B cell (primary cell): ENCODE results near the gene HMGXB3. TPM values are rescaled to one million over a fixed set of nuclear protein-coding genes. Genes with fewer than 3 reads are reported as not detected.

Experiments
- ATAC-seq: fragments of 200-7000 bp; cut with Tn5 transposase; one replicate; pipeline ENCODE4 v1.10.0; 2021; ENCODE audit warnings: low read depth, mild to moderate bottlenecking, moderate number of reproducible peaks, moderate library complexity
- CTCF ChIA-PET: fragments of 350-600 bp; sonication (Branson Sonifier 250); formaldehyde crosslinking; loops from one replicate; lab custom pipeline; 2021; ENCODE audit warnings: antibody characterized with exemption, inconsistent platforms; lab: Charles Lee
- POLR2A ChIA-PET: fragments of 350-600 bp; sonication (Branson Sonifier 250); formaldehyde crosslinking; loops from one replicate; lab custom pipeline; 2021; ENCODE audit warnings: antibody characterized with exemption; lab: Charles Lee
- DNase-seq: peaks from one replicate; pipeline ENCODE4 v3.0.0; 2013
- H2AFZ ChIP-seq: 2 replicates; pipeline ENCODE4 v1.6.1; 2012; ENCODE audit warnings: mild to moderate bottlenecking, low read depth, low read length; ENCODE audit not compliant: insufficient read depth, poor library complexity, severe bottlenecking
- H3K27ac ChIP-seq, 2 donors: 1 replicate in 1 of 2; 2 replicates in 1 of 2; pipeline ENCODE4 v1.5.1; 2012 to 2013; ENCODE audit warnings: low read length in 2 of 2, mild to moderate bottlenecking in 2 of 2, moderate library complexity in 1 of 2
- H3K27me3 ChIP-seq, 4 experiments: fragments of 200-600 bp in 1 of 4; sonication (generic) in 1 of 4; replicated peaks in 1 of 4; 1 replicate in 2 of 4; 2 replicates in 2 of 4; pipeline versions ENCODE4 v1.6.1 to v1.7.0; 2013 to 2016; ENCODE audit warnings: low read length in 3 of 4, mild to moderate bottlenecking in 2 of 4, mixed read lengths in 1 of 4, moderate library complexity in 1 of 4; ENCODE audit not compliant: insufficient read depth in 4 of 4, control insufficient read depth in 3 of 4; ENCODE audit errors: control extremely low read depth in 1 of 4
- H3K36me3 ChIP-seq, 2 experiments: replicated peaks in 1 of 2; 1 replicate in 1 of 2; 2 replicates in 1 of 2; pipeline versions ENCODE4 v1.6.1 to v1.7.1; 2013; ENCODE audit warnings: low read length in 1 of 2; ENCODE audit not compliant: insufficient read depth in 2 of 2, control insufficient read depth in 1 of 2; ENCODE audit errors: control extremely low read depth in 1 of 2, extremely low read depth in 1 of 2
- H3K4me1 ChIP-seq, 2 donors: fragments of 200-600 bp in 1 of 2; sonication (generic) in 1 of 2; 1 replicate in 1 of 2; 2 replicates in 1 of 2; pipeline versions ENCODE4 v1.5.1 to v1.6.1; 2013 to 2017; ENCODE audit warnings: low read length in 2 of 2; ENCODE audit not compliant: control insufficient read depth in 2 of 2, insufficient read depth in 2 of 2
- H3K4me2 ChIP-seq: replicated peaks from 2 replicates; pipeline ENCODE3; 2012; ENCODE audit warnings: mild to moderate bottlenecking, low read depth, low read length; ENCODE audit not compliant: poor library complexity, severe bottlenecking
- H3K4me3 ChIP-seq, 5 experiments: fragments of 200-600 bp in 1 of 5; sonication (generic) in 1 of 5; 1 replicate in 3 of 5; 2 replicates in 2 of 5; pipeline versions ENCODE4 v1.5.1 to v1.7.0; 2011 to 2016; ENCODE audit warnings: low read length in 4 of 5, mild to moderate bottlenecking in 4 of 5, low read depth in 2 of 5, control low read depth in 1 of 5, moderate library complexity in 1 of 5; ENCODE audit not compliant: insufficient read depth in 1 of 5; ENCODE audit errors: control extremely low read depth in 1 of 5, extremely low read depth in 1 of 5
- H3K79me2 ChIP-seq: fragments of 200-600 bp; sonication (generic); one replicate; pipeline ENCODE4 v1.6.0; 2016; ENCODE audit warnings: low read length; ENCODE audit not compliant: control insufficient read depth, insufficient read depth
- H3K9ac ChIP-seq: fragments of 200-600 bp; sonication (generic); 2 replicates; pipeline ENCODE4 v1.6.1; 2017; ENCODE audit warnings: mild to moderate bottlenecking, low read length, moderate library complexity
- H3K9me3 ChIP-seq, 3 donors: one replicate each; pipeline versions ENCODE4 v1.6.1 to v1.7.1; 2013; ENCODE audit warnings: low read length in 2 of 3; ENCODE audit not compliant: control insufficient read depth in 2 of 3, insufficient read depth in 1 of 3; ENCODE audit errors: control extremely low read depth in 1 of 3
- H4K20me1 ChIP-seq: 2 replicates; pipeline ENCODE4 v1.6.0; 2012; ENCODE audit warnings: mild to moderate bottlenecking, low read length; ENCODE audit not compliant: insufficient read depth, control insufficient read depth, poor library complexity, severe bottlenecking
- H3K27ac Mint-ChIP-seq: one replicate; pipeline ENCODE4 v1.8.0; 2021; ENCODE audit warnings: mixed read lengths
- H3K27me3 Mint-ChIP-seq: one replicate; pipeline ENCODE4 v1.8.0; 2021; ENCODE audit warnings: mixed read lengths
- H3K4me1 Mint-ChIP-seq: one replicate; pipeline ENCODE4 v1.8.0; 2021; ENCODE audit warnings: mixed read lengths
- H3K4me3 Mint-ChIP-seq: one replicate; pipeline ENCODE4 v1.8.0; 2021; ENCODE audit warnings: mixed read lengths
- H3K9me3 Mint-ChIP-seq: one replicate; pipeline ENCODE4 v1.8.0; 2022; ENCODE audit warnings: mixed read lengths; ENCODE audit not compliant: insufficient read depth
- CTCF ChIP-seq: fragments of 200-600 bp; IDR thresholded peaks from one replicate; pipeline ENCODE4 v1.8.0; 2022; ENCODE audit warnings: antibody characterized with exemption, mild to moderate bottlenecking
- EZH2 ChIP-seq: IDR thresholded peaks from 2 replicates; pipeline ENCODE4 v1.6.1; 2012; ENCODE audit warnings: borderline replicate concordance, low read depth, mild to moderate bottlenecking, moderate library complexity, low read length; ENCODE audit not compliant: insufficient read depth, poor library complexity, severe bottlenecking
- WGBS: methylation state at CpG from one replicate; pipeline ENCODE4 v1.1.5; 2013; ENCODE audit warnings: missing lambda C conversion rate; ENCODE audit not compliant: insufficient coverage; 5-methylcytosine and 5-hydroxymethylcytosine counted together
- intact Hi-C: fragments of 100-400 bp; cut with micrococcal nuclease; formaldehyde crosslinking; loops from one replicate; pipeline ENCODE4 v1.10.0; 2022
- polyA plus RNA-seq: library from polyadenylated mRNA; depleted of rRNA; stranded (reverse); fragments of >200 nt; gene quantifications from 2 replicates; pipeline ENCODE4 v1.2.3, GENCODE V29; 2012
- total RNA-seq, 2 donors: library from RNA; stranded (reverse); fragments of 120-200 nt in 1 of 2; gene quantifications; 1 replicate in 1 of 2; 2 replicates in 1 of 2; pipeline versions ENCODE4 v1.2.3 to v1.2.4, GENCODE V29; 2013 to 2022

Gene HMGXB3
- total and polyA plus RNA-seq, 2 donors (not counting 1 experiment from before 2014, with no cell fraction given) = 28.5 to 35.7 TPM

GRCh38 chr5:150068071-150068470 is 67.5 kb downstream of the HMGXB3 start:
- CTCF ChIA-PET = interaction anchor here (0.6 kb wide), 1 partner anchor 1368 kb away, joined by 3 read pairs; no protein-coding TSS in a partner anchor
- peaks cover 18% of the 10 kb centered on the region for H3K4me1 Mint-ChIP-seq
- TF ChIP-seq CTCF = no peak
- TF ChIP-seq EZH2 = no peak
- no peaks in the 10 kb centered on the region for H3K36me3 ChIP-seq
- WGBS = 88% methylated on average over 6 of the region's 6 CpGs
- no peak overlapping the region for H2AFZ ChIP-seq
- H3K27ac ChIP-seq = no peak overlapping the region
- DNase-seq (no peak), ATAC-seq (no peak)
- no peak overlapping the region for H3K4me2 ChIP-seq
- no peak overlapping the region for H3K9ac ChIP-seq
- no peak overlapping the region for H3K4me3 Mint-ChIP-seq
- H3K27ac Mint-ChIP-seq = no peak overlapping the region
- H3K79me2 ChIP-seq = no peaks in the 10 kb centered on the region
- H4K20me1 ChIP-seq = no peaks in the 10 kb centered on the region
- no peaks in the 10 kb centered on the region for H3K27me3 ChIP-seq
- intact Hi-C loops = no loop called here
- POLR2A ChIA-PET = no interaction called here
- H3K27me3 Mint-ChIP-seq = no peaks in the 10 kb centered on the region
- peaks cover 0 to 22% of the 10 kb centered on the region in 2 donors for H3K4me1 ChIP-seq
- no peaks in the 10 kb centered on the region for H3K9me3 Mint-ChIP-seq
- H3K9me3 ChIP-seq = peaks cover 0 to 2% (median 0%) of the 10 kb centered on the region in 3 donors
- no peak overlapping the region for H3K4me3 ChIP-seq

- TF ChIP-seq EZH2 = no peak
- TF ChIP-seq CTCF = no peak
- no peaks in the 10 kb centered on the region for H3K27me3 ChIP-seq
- no peak for ATAC-seq
- POLR2A ChIA-PET = no interaction called here
- H3K4me3 Mint-ChIP-seq = no peak overlapping the region
- H2AFZ ChIP-seq = no peak overlapping the region
- peaks cover 18% of the 10 kb centered on the region for H3K4me1 Mint-ChIP-seq
- no peak overlapping the region for H3K9ac ChIP-seq
- H3K4me3 ChIP-seq = no peak overlapping the region
- intact Hi-C loops = no loop called here
- H3K27ac Mint-ChIP-seq = no peak overlapping the region
- H3K27me3 Mint-ChIP-seq = no peaks in the 10 kb centered on the region
- CTCF ChIA-PET = interaction anchor here (0.6 kb wide), 1 partner anchor 1368 kb away, joined by 3 read pairs; no protein-coding TSS in a partner anchor
- no peaks in the 10 kb centered on the region for H3K9me3 Mint-ChIP-seq
- no peaks in the 10 kb centered on the region for H3K79me2 ChIP-seq
- no peaks in the 10 kb centered on the region for H3K36me3 ChIP-seq
- peaks cover 0 to 6% (median 0%) of the 10 kb centered on the region in 3 donors for H3K9me3 ChIP-seq
- H3K27ac ChIP-seq = no peak overlapping the region
- no peak for DNase-seq
- H3K4me2 ChIP-seq = no peak overlapping the region
- H3K4me1 ChIP-seq = peaks cover 0 to 22% of the 10 kb centered on the region in 2 donors
- H4K20me1 ChIP-seq = no peaks in the 10 kb centered on the region
- 61% methylated on average over 3 of the region's 4 CpGs for WGBS
These were observed 67.9 kb downstream of the HMGXB3 start for GRCh38 chr5:150068472-150068871.
